Esophagus squamous epithelium (tissue), 5 donors: ENCODE results near the gene CKB. TPM values are rescaled to one million over a fixed set of nuclear protein-coding genes. Genes with fewer than 3 reads are reported as not detected.

Experiments used
- DNase-seq: peaks from one replicate; lab custom pipeline; 2025; lab: John Stamatoyannopoulos, UW
- H3K27ac ChIP-seq, 4 donors: fragments of 200-600 bp; sonication (generic); one replicate each; pipeline ENCODE4 v1.5.1; 2016 to 2019; ENCODE audit warnings: mild to moderate bottlenecking in 1 of 4
- H3K27me3 ChIP-seq, 4 donors: fragments of 200-600 bp; sonication (generic); 1 replicate in 3 of 4; 2 replicates in 1 of 4; pipeline versions ENCODE4 v1.5.1 to v1.6.0; 2017 to 2021; ENCODE audit warnings: antibody characterized with exemption in 1 of 4
- H3K36me3 ChIP-seq, 3 donors: fragments of 200-600 bp; sonication (generic); one replicate each; pipeline ENCODE4 v1.5.1; 2016 to 2019
- H3K4me1 ChIP-seq, 3 donors: fragments of 200-600 bp; sonication (generic); one replicate each; pipeline ENCODE4 v1.5.1; 2017 to 2019
- H3K4me3 ChIP-seq, 4 donors: fragments of 200-600 bp; sonication (generic); 1 replicate in 3 of 4; 2 replicates in 1 of 4; pipeline ENCODE4 v1.5.1; 2016 to 2019; ENCODE audit warnings: mild to moderate bottlenecking in 2 of 4, moderate library complexity in 1 of 4
- H3K9me3 ChIP-seq, 3 donors: fragments of 200-600 bp; sonication (generic); one replicate each; pipeline ENCODE4 v1.5.1; 2016 to 2019
- CTCF ChIP-seq, 6 experiments: fragments of 450-650 bp in 4 of 6; fragments of 200-600 bp in 2 of 6; sonication (generic) in 2 of 6; IDR thresholded peaks; one replicate each; pipeline ENCODE4 v1.5.1; 2016 to 2019; ENCODE audit warnings: antibody characterized with exemption in 6 of 6, mild to moderate bottlenecking in 4 of 6, moderate library complexity in 4 of 6
- POLR2A ChIP-seq, 4 donors: fragments of 450-650 bp; IDR thresholded peaks; one replicate each; pipeline ENCODE4 v1.6.1; 2017; ENCODE audit warnings: antibody characterized with exemption in 4 of 4, mild to moderate bottlenecking in 4 of 4, moderate library complexity in 3 of 4
- WGBS, 2 donors: methylation state at CpG; one replicate each; pipeline ENCODE4 v1.1.5; 2018; 5-methylcytosine and 5-hydroxymethylcytosine counted together
- intact Hi-C: fragments of 100-400 bp; cut with DNase I; formaldehyde crosslinking; loops from one replicate; pipeline ENCODE4 v1.15.0; 2022
- total RNA-seq, 4 donors: library from RNA; depleted of rRNA; stranded (reverse); fragments of >200 nt; gene quantifications; one replicate each; pipeline ENCODE4 v1.1.0, GENCODE V29; 2016
- donor health status: DM: yes; HTN: yes; CAD: no.

Gene CKB
- total RNA-seq, 4 donors from 2014 or later, result 27.2 to 204 (median 37.6) TPM

- TF ChIP-seq POLR2A (IDR thresholded peaks at IDR 0.05), result no peak
- no peak for TF ChIP-seq CTCF (IDR thresholded peaks at IDR 0.05)
- H3K9me3 ChIP-seq, result no peaks in the 10 kb centered on the region
- peaks cover 25 to 75% (median 45%) of the 10 kb centered on the region in 3 donors for H3K4me1 ChIP-seq
- peaks cover 0 to 30% (median 9%) of the 10 kb centered on the region in 3 donors for H3K36me3 ChIP-seq
- no peaks in the 10 kb centered on the region for H3K27me3 ChIP-seq
- H3K4me3 ChIP-seq, result no peak overlapping the region
- H3K27ac ChIP-seq, result peak overlapping the region; percentile 11 to 67 (median 46)
- intact Hi-C loops, result no loop called here
- no peak for DNase-seq
- 77 to 79% methylated on average over 12 of the region's 15 CpGs for WGBS, 2 donors
Measured at GRCh38 chr14:103555559-103556337, 33.1 kb upstream of the CKB start.

GRCh38 chr14:103552846-103553210 lies 30.2 kb upstream of the CKB start:
- 79 to 86% methylated on average over 11 of the region's 11 CpGs for WGBS, 2 donors

GRCh38 chr14:103552011-103552845 lies 29.6 kb upstream of the CKB start:
- DNase-seq, result no peak
- peak overlapping the region in 1 of 4 donors; percentile 8 for H3K4me3 ChIP-seq
- TF ChIP-seq POLR2A (IDR thresholded peaks at IDR 0.05), result no peak
- no peak for TF ChIP-seq CTCF (IDR thresholded peaks at IDR 0.05)
- H3K27ac ChIP-seq, result peak overlapping the region; percentile 72 to 95 (median 88)
- H3K27me3 ChIP-seq, result no peaks in the 10 kb centered on the region
- H3K9me3 ChIP-seq, result no peaks in the 10 kb centered on the region
- 34 to 46% methylated on average over 8 of the region's 18 CpGs for WGBS, 2 donors
- intact Hi-C loops, result no loop called here
- H3K4me1 ChIP-seq, result peaks cover 25 to 68% (median 39%) of the 10 kb centered on the region in 3 donors
- no peaks in the 10 kb centered on the region for H3K36me3 ChIP-seq

More at GRCh38 chr14:103552846-103553210, 30.2 kb upstream of the CKB start:
- peak overlapping the region; percentile 72 to 95 (median 88) for H3K27ac ChIP-seq
- H3K4me1 ChIP-seq, result peaks cover 25 to 74% (median 44%) of the 10 kb centered on the region in 3 donors
- no peak for DNase-seq
- TF ChIP-seq CTCF (IDR thresholded peaks at IDR 0.05), result no peak
- no peak for TF ChIP-seq POLR2A (IDR thresholded peaks at IDR 0.05)
- no peaks in the 10 kb centered on the region for H3K27me3 ChIP-seq
- intact Hi-C loops, result no loop called here
- H3K9me3 ChIP-seq, result no peaks in the 10 kb centered on the region
- H3K4me3 ChIP-seq, result no peak overlapping the region
- H3K36me3 ChIP-seq, result peaks cover 0 to 3% (median 0%) of the 10 kb centered on the region in 3 donors

GRCh38 chr14:103551338-103551762 lies 28.7 kb upstream of the CKB start:
- Histone ChIP-seq H3K4me3 (peak overlapping the region in 1 of 4 donors; percentile 8), H3K27ac (peak overlapping the region; percentile 72 to 95 (median 88)), H3K4me1 (peaks cover 25 to 67% (median 37%) of the 10 kb centered on the region in 3 donors), H3K27me3 (no peaks in the 10 kb centered on the region), H3K36me3 (no peaks in the 10 kb centered on the region), H3K9me3 (no peaks in the 10 kb centered on the region)
- DNase-seq, result no peak
- intact Hi-C loops, result no loop called here
- TF ChIP-seq POLR2A (IDR thresholded peaks at IDR 0.05) (peak in 1 of 4 donors; percentile 25), CTCF (IDR thresholded peaks at IDR 0.05) (no peak)
- WGBS, 2 donors, result 75 to 83% methylated on average over 11 to 16 of the region's 17 CpGs
